Lower leg skin (tissue), 3 donors: ENCODE measurements around the gene TSEN54.

Source experiments
- POLR2A ChIP-seq, 2 donors: fragments of 450-650 bp; IDR thresholded peaks; one replicate each; pipeline ENCODE4 v1.6.1; 2016 to 2017; ENCODE audit warnings: antibody characterized with exemption in 2 of 2, mild to moderate bottlenecking in 1 of 2, moderate library complexity in 1 of 2
- TF ChIP-seq, protein P1 (sequence below), 3 donors: fragments of 450-650 bp; IDR thresholded peaks; one replicate each; pipeline ENCODE4 v1.5.1; 2016; ENCODE audit warnings: antibody characterized with exemption in 3 of 3, mild to moderate bottlenecking in 3 of 3, moderate library complexity in 2 of 3

GRCh38 chr17:75515496-75516254 is 653 bp upstream of the TSEN54 start, which contains the start of gene CASKIN2:
- TF ChIP-seq, protein P1, sequence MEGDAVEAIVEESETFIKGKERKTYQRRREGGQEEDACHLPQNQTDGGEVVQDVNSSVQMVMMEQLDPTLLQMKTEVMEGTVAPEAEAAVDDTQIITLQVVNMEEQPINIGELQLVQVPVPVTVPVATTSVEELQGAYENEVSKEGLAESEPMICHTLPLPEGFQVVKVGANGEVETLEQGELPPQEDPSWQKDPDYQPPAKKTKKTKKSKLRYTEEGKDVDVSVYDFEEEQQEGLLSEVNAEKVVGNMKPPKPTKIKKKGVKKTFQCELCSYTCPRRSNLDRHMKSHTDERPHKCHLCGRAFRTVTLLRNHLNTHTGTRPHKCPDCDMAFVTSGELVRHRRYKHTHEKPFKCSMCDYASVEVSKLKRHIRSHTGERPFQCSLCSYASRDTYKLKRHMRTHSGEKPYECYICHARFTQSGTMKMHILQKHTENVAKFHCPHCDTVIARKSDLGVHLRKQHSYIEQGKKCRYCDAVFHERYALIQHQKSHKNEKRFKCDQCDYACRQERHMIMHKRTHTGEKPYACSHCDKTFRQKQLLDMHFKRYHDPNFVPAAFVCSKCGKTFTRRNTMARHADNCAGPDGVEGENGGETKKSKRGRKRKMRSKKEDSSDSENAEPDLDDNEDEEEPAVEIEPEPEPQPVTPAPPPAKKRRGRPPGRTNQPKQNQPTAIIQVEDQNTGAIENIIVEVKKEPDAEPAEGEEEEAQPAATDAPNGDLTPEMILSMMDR (IDR thresholded peaks at IDR 0.05), result peak in 1 of 3 donors; percentile 91
- TF ChIP-seq POLR2A (IDR thresholded peaks at IDR 0.05), result no peak
